Brain microvascular endothelial cell (primary cell): ENCODE results near the gene THRB.

ENCODE experiments used
- DNase-seq: peaks from one replicate; pipeline ENCODE4 v3.0.0-alpha.2; 2020
- H3K27ac ChIP-seq: fragments of 250-450 bp; sonication (Bioruptor Pico); 2 replicates; pipeline ENCODE4 v1.5.1; 2020; ENCODE audit warnings: mild to moderate bottlenecking, moderate library complexity
- H3K27me3 ChIP-seq: fragments of 250-450 bp; sonication (Bioruptor Pico); replicated peaks from 2 replicates; pipeline ENCODE4 v1.5.1; 2020; ENCODE audit warnings: mild to moderate bottlenecking
- H3K36me3 ChIP-seq: fragments of 250-450 bp; sonication (Bioruptor Pico); replicated peaks from 2 replicates; pipeline ENCODE4 v1.5.1; 2020; ENCODE audit warnings: mild to moderate bottlenecking
- H3K4me3 ChIP-seq: 2 replicates; pipeline ENCODE4 v1.5.1; 2011; ENCODE audit warnings: low read depth, mild to moderate bottlenecking, control low read depth, low read length, moderate library complexity
- CTCF ChIP-seq: IDR thresholded peaks from 2 replicates; pipeline ENCODE4 v1.5.1; 2011; ENCODE audit warnings: low read depth, mild to moderate bottlenecking, moderate library complexity, low read length, control low read depth, inconsistent platforms; ENCODE audit errors: missing control alignments
- in situ Hi-C: cut with HindIII; loops from 2 replicates; pipeline ENCODE4 v1.10.0; 2017; ENCODE audit warnings: low sequenced_read_pairs, low pct_ligation_motif_present

The THRB gene

DNA sequence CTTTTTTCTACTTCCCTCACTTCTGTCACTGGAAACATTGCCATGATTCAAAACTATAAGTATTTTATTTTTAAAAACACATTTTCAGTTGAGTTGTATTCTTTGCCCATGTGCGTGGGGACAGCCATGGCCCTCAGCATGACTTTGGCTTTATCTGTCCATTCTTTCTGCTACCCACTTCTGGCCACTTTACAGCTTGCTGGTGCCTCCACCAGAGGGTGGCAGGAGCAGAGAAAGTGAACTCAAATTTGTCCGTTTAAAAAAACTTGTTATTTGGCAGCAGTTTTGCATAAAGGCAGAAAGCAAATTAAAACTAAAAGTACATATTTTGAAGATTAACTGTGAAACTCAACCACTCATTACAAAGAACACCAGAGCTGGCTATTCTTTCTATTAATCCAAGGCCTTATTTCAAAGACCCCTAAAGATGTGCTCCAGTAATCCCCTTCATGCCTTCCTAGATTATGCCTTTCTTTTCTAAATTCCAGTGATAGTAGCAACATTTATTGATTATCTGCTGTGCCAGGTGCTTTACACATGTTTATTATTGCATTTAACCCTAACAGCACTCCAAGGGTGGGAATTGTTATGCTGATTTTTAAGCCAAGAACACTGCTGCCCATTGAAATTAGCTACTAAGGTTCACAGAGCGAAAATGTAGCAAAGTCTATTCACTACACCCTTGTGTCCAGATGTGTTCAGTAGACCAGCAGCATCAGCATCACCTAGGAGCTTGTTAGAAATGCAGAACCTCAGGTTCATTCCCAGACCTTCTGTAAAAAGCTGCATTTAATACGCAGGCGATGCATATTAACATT, 134.8 kb downstream of the THRB start:
- Histone ChIP-seq H3K4me3 (no peak overlapping the region), H3K36me3 (no peaks in the 10 kb centered on the region), H3K27ac (no peak overlapping the region), H3K27me3 (no peaks in the 10 kb centered on the region)
- TF ChIP-seq CTCF = peak; percentile 43
- no peak for DNase-seq
- in situ Hi-C loops = no loop called here

- no peaks in the 10 kb centered on the region for H3K27me3 ChIP-seq
- in situ Hi-C loops = no loop called here
- no peak for DNase-seq
- TF ChIP-seq CTCF = no peak
- no peak overlapping the region for H3K4me3 ChIP-seq
- H3K27ac ChIP-seq = no peak overlapping the region
- H3K36me3 ChIP-seq = no peaks in the 10 kb centered on the region
These were observed 135.5 kb downstream of the THRB start for GRCh38 chr3:24359102-24359501.

DNA sequence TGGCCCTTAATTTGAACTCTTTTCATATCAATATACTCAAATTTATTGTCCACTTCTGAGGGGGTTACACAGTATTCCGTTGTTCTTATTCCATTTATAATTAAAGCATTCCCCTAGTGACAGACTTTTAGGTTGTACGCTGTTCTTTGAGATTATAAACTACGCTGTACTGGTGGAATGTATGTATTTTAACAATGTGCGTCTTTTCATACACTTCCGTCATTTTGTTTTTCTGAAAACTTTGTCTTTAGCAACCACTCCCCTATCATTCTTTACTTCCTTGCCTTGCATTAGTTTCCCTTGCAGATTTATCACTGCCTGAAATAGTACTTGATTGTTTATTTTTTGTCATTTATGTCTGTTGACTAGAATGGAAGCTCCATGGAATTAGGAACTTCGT, 137.0 kb downstream of the THRB start:
- Histone ChIP-seq H3K4me3 (no peak overlapping the region), H3K27ac (no peak overlapping the region), H3K36me3 (no peaks in the 10 kb centered on the region), H3K27me3 (no peaks in the 10 kb centered on the region)
- no peak for DNase-seq
- in situ Hi-C loops = no loop called here
- no peak for TF ChIP-seq CTCF

DNA sequence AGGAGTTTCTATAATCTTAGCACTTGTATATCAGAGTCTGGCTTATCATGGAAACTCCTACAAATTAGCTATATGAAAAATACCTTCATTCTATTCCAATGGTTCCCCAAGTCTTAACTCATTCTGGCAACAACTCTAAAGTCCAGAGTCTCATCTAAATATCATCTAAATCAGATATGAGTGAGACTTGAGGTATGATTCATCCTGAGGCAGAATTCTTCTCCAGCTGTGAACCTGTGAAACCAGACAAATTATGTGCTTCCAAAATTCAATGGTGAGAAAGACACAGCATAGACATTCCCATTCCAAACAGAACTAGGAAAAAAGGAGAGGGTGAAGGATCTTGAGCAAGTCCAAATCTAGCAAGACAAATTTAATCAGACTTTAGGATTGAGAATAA, 138.8 kb downstream of the THRB start:
- no peak for DNase-seq
- no peak for TF ChIP-seq CTCF
- H3K27ac ChIP-seq = no peak overlapping the region
- H3K4me3 ChIP-seq = no peak overlapping the region
- H3K36me3 ChIP-seq = no peaks in the 10 kb centered on the region
- in situ Hi-C loops = no loop called here
- no peaks in the 10 kb centered on the region for H3K27me3 ChIP-seq

- no peak overlapping the region for H3K4me3 ChIP-seq
- H3K27me3 ChIP-seq = no peaks in the 10 kb centered on the region
- no peak for DNase-seq
- no peak overlapping the region for H3K27ac ChIP-seq
- no peak for TF ChIP-seq CTCF
- in situ Hi-C loops = no loop called here
- no peaks in the 10 kb centered on the region for H3K36me3 ChIP-seq
These were observed 140.4 kb downstream of the THRB start for GRCh38 chr3:24354230-24354629.

- no peaks in the 10 kb centered on the region for H3K36me3 ChIP-seq
- H3K27ac ChIP-seq = no peak overlapping the region
- no peaks in the 10 kb centered on the region for H3K27me3 ChIP-seq
- H3K4me3 ChIP-seq = no peak overlapping the region
- DNase-seq = no peak
- no peak for TF ChIP-seq CTCF
- in situ Hi-C loops = no loop called here
These were observed 141.6 kb downstream of the THRB start for GRCh38 chr3:24352893-24353553.
